Measurements from ENCODE around the gene FAM177A1. TPM values are rescaled to one million over a fixed set of nuclear protein-coding genes. Genes with fewer than 3 reads are reported as not detected.

The FAM177A1 gene
- total and polyA plus RNA-seq, 9 of the 15 experiments (the other 6 are each of a cell fraction or from before 2014, with no cell fraction given) = 7.7 to 36.2 (median 29.9) TPM

DNA sequence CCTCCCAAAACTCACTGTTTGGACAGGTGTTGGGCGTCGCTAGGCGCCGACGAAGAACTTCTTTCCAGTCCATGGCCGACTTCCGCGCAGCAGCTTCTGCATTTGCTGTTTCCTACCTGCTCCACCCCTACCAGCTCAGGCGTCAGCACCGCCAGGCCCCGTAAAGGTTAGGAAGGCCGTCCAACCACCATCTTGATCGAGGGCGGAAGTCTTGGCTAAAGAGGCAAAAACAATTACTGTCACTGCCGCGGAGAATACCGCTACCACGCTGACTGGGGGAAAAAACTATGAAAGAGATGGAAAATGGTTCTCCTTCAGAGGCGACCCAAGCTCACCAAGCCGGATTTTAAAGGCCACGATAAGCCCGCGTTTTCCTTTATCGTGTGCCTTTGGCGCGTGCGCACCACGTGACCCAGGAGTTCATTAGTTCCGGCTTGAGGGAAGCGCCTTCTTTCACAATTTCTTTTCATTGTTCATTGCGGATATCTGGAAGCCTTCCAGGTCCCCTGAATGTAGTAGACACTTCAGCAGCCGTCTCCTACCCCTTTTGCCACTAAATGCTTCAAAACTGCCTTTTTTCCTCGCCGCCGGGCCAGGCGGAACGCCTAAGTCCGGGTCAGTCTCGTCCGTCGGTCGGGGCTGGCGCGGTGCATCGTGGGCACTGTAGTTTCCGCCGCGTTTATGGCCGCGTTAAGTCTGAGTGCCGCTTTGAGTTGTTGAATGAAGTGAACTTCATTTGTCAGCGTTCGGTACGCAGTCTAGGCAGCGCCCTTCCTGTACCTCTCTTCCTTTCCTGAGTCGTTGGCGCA, 76.0 kb downstream of the FAM177A1 start, which contains the start of the genes PPP2R3C and PRORP (continued):
- TF ChIP-seq BRF1 (IDR thresholded peaks at IDR 0.05; ENCODE audit: borderline replicate concordance, extremely low read depth, insufficient read length) (no peak), NBN (IDR thresholded peaks at IDR 0.05; ENCODE audit: low read depth) (no peak), SRSF7 (optimal IDR thresholded peaks at IDR 0.05; ENCODE audit: low read depth, low read length) (no peak), CREBBP (IDR thresholded peaks at IDR 0.05; ENCODE audit: low read depth, low read length) (no peak), STAG1 (CRISPR knock-in tag; IDR thresholded peaks at IDR 0.05; ENCODE audit: borderline replicate concordance) (no peak), U2AF2 (optimal IDR thresholded peaks at IDR 0.05; ENCODE audit: low read depth, low read length) (no peak), ETS2 (tag; IDR thresholded peaks at IDR 0.05; ENCODE audit: borderline replicate concordance, poor library complexity, severe bottlenecking) (no peak), TCFL5 (CRISPR knock-in tag; conservative IDR thresholded peaks at IDR 0.05) (no peak), NFYB (IDR thresholded peaks at IDR 0.05; ENCODE audit: extremely low read depth, insufficient read length) (no peak), EHMT2 (IDR thresholded peaks at IDR 0.05) (no peak), PYGO2 (tag; IDR thresholded peaks at IDR 0.05) (0 out of 2 replicates have a peak, but pooled peaks have one; percentile 47), PURB (CRISPR knock-in tag; IDR thresholded peaks at IDR 0.05; ENCODE audit: low read depth) (no peak), L3MBTL2 (IDR thresholded peaks at IDR 0.05) (peak; percentile 96), RHOXF2B (CRISPR knock-in tag; conservative IDR thresholded peaks at IDR 0.05) (no peak), ZNF584 (CRISPR knock-in tag; IDR thresholded peaks at IDR 0.05; ENCODE audit: low read depth) (no peak), ZNF347 (CRISPR knock-in tag; IDR thresholded peaks at IDR 0.05; ENCODE audit: low read depth) (no peak), PCBP1 (IDR thresholded peaks at IDR 0.05; ENCODE audit: low read depth, low read length, poor library complexity, severe bottlenecking) (no peak), JUND (IDR thresholded peaks at IDR 0.05; ENCODE audit: borderline replicate concordance, low read depth, low read length) (peak; percentile 15; the same call in 1 of the 2 replicates), JUND (tag; IDR thresholded peaks at IDR 0.05; ENCODE audit: borderline replicate concordance, low read depth, low read length) (no peak; the same call in 2 of the 3 replicates), TBL1XR1 (IDR thresholded peaks at IDR 0.05; ENCODE audit: low read length in 2 of 2) (no peak), PHF21A (IDR thresholded peaks at IDR 0.05; ENCODE audit: borderline replicate concordance, low read depth) (no peak), MEIS2 (IDR thresholded peaks at IDR 0.05; ENCODE audit: partially characterized antibody) (peak; percentile 71), DDX20 (tag; IDR thresholded peaks at IDR 0.05; ENCODE audit: low read depth) (no peak)
- TF ChIP-seq, protein P1, sequence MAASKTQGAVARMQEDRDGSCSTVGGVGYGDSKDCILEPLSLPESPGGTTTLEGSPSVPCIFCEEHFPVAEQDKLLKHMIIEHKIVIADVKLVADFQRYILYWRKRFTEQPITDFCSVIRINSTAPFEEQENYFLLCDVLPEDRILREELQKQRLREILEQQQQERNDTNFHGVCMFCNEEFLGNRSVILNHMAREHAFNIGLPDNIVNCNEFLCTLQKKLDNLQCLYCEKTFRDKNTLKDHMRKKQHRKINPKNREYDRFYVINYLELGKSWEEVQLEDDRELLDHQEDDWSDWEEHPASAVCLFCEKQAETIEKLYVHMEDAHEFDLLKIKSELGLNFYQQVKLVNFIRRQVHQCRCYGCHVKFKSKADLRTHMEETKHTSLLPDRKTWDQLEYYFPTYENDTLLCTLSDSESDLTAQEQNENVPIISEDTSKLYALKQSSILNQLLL (CRISPR knock-in tag; IDR thresholded peaks at IDR 0.05; ENCODE audit: borderline replicate concordance) = no peak
- TF ChIP-seq, protein P2, sequence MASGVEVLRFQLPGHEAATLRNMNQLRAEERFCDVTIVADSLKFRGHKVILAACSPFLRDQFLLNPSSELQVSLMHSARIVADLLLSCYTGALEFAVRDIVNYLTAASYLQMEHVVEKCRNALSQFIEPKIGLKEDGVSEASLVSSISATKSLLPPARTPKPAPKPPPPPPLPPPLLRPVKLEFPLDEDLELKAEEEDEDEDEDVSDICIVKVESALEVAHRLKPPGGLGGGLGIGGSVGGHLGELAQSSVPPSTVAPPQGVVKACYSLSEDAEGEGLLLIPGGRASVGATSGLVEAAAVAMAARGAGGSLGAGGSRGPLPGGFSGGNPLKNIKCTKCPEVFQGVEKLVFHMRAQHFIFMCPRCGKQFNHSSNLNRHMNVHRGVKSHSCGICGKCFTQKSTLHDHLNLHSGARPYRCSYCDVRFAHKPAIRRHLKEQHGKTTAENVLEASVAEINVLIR (CRISPR knock-in tag; IDR thresholded peaks at IDR 0.05) = peak; percentile 3; the same call in 1 of the 2 replicates
- TF ChIP-seq, protein P3, sequence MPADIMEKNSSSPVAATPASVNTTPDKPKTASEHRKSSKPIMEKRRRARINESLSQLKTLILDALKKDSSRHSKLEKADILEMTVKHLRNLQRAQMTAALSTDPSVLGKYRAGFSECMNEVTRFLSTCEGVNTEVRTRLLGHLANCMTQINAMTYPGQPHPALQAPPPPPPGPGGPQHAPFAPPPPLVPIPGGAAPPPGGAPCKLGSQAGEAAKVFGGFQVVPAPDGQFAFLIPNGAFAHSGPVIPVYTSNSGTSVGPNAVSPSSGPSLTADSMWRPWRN (IDR thresholded peaks at IDR 0.05; ENCODE audit: low read depth) = peak; percentile 92

Data from K562 (cell line).